AG04450 (cell line): Measurements from ENCODE around the gene LTBP2. TPM values are rescaled to one million over a fixed set of nuclear protein-coding genes. Genes with fewer than 3 reads are reported as not detected.

ENCODE experiments used
- CTCF ChIA-PET: fragments of 300-600, 350-600 bp; formaldehyde crosslinking; extraction: SDS; loops from one replicate; lab custom pipeline; 2022; ENCODE audit warnings: antibody characterized with exemption, inconsistent platforms; lab: Charles Lee
- POLR2A ChIA-PET: fragments of 350-600 bp; formaldehyde crosslinking; extraction: SDS; loops from one replicate; lab custom pipeline; 2021; ENCODE audit warnings: antibody characterized with exemption, inconsistent platforms; lab: Yijun Ruan, JAX
- DNase-seq: peaks from one replicate; pipeline ENCODE4 v3.0.0-alpha.2; 2011; ENCODE audit warnings: low read depth, low spot score
- H3K27ac ChIP-seq: one replicate; pipeline ENCODE4 v1.5.1; 2012; ENCODE audit warnings: low read depth, low read length, control low read depth
- H3K27me3 ChIP-seq: one replicate; pipeline ENCODE4 v1.6.0; 2012; ENCODE audit warnings: low read length; ENCODE audit not compliant: control insufficient read depth, insufficient read depth
- H3K4me3 ChIP-seq: 2 replicates; pipeline ENCODE4 v1.5.1; 2011; ENCODE audit warnings: mild to moderate bottlenecking, low read depth, low read length, control low read depth
- H3K9me3 ChIP-seq: 2 replicates; pipeline ENCODE4 v1.5.1; 2012; ENCODE audit warnings: low read length; ENCODE audit not compliant: control insufficient read depth, insufficient read depth
- CTCF ChIP-seq: IDR thresholded peaks from 2 replicates; pipeline ENCODE4 v1.5.1; 2011; ENCODE audit warnings: low read depth, low read length, control low read depth, inconsistent platforms
- polyA plus RNA-seq: library from polyadenylated mRNA; depleted of rRNA; stranded (reverse); fragments of >200 nt; gene quantifications from 2 replicates; pipeline ENCODE4 v1.2.3, GENCODE V29; 2011

Gene LTBP2
- polyA plus RNA-seq, 1 experiment = 44.3 TPM

GRCh38 chr14:74647678-74648461, 35.8 kb upstream of the LTBP2 start:
- ChIA-PET CTCF (interaction anchor here (0.8 kb wide), 1 partner anchor 29 kb away, joined by 4 read pairs; no protein-coding TSS in a partner anchor), POLR2A (interaction anchor here (0.6 to 0.8 kb wide), 2 partner anchors 28 to 73 kb away, joined by 3 to 4 read pairs; no protein-coding TSS in a partner anchor)
- H3K27ac ChIP-seq = no peak overlapping the region

GRCh38 chr14:74647061-74647677, 35.1 kb upstream of the LTBP2 start:
- Histone ChIP-seq H3K27me3 (peaks cover 2% of the 10 kb centered on the region), H3K9me3 (no peaks in the 10 kb centered on the region), H3K4me3 (no peak overlapping the region), H3K27ac (no peak overlapping the region)
- TF ChIP-seq CTCF = no peak
- CTCF ChIA-PET = interaction anchor here (0.8 kb wide), 1 partner anchor 28 kb away, joined by 4 read pairs; no protein-coding TSS in a partner anchor
- POLR2A ChIA-PET = interaction anchor here (0.6 kb wide), 1 partner anchor 24 kb away, joined by 8 read pairs; no protein-coding TSS in a partner anchor
- DNase-seq = no peak

More at GRCh38 chr14:74647678-74648461, 35.8 kb upstream of the LTBP2 start:
- no peak for DNase-seq
- no peak for TF ChIP-seq CTCF
- Histone ChIP-seq H3K27me3 (no peaks in the 10 kb centered on the region), H3K4me3 (no peak overlapping the region), H3K9me3 (no peaks in the 10 kb centered on the region)

GRCh38 chr14:74645756-74646470, 33.9 kb upstream of the LTBP2 start:
- Histone ChIP-seq H3K27me3 (peaks cover 2% of the 10 kb centered on the region), H3K27ac (no peak overlapping the region), H3K4me3 (no peak overlapping the region), H3K9me3 (no peaks in the 10 kb centered on the region)
- no peak for DNase-seq
- POLR2A ChIA-PET = no interaction called here
- no peak for TF ChIP-seq CTCF
- CTCF ChIA-PET = interaction anchor here (0.6 to 1.1 kb wide), 3 partner anchors 13 to 34 kb away, joined by 3 to 4 read pairs (median 4); partner anchors contain the start of gene LTBP2

GRCh38 chr14:74645244-74645643, 33.2 kb upstream of the LTBP2 start:
- H3K27me3 ChIP-seq = peaks cover 2% of the 10 kb centered on the region
- no peak overlapping the region for H3K4me3 ChIP-seq
- CTCF ChIA-PET = interaction anchor here (0.6 to 1.1 kb wide), 4 partner anchors 12 to 33 kb away, joined by 3 to 7 read pairs (median 4); partner anchors contain the start of gene LTBP2
- no peak overlapping the region for H3K27ac ChIP-seq
- no peak for TF ChIP-seq CTCF
- POLR2A ChIA-PET = no interaction called here
- no peaks in the 10 kb centered on the region for H3K9me3 ChIP-seq
- no peak for DNase-seq
